AG09319 (cell line): ENCODE data around the gene ANKRD29.

Experiments
- DNase-seq: peaks from one replicate; pipeline ENCODE4 v3.0.0-alpha.2; 2010; ENCODE audit warnings: low read depth; ENCODE audit errors: extremely low read depth
- CTCF ChIP-seq: IDR thresholded peaks from 2 replicates; pipeline ENCODE4 v1.5.1; 2011; ENCODE audit warnings: low read depth, mild to moderate bottlenecking, inconsistent platforms, low read length, moderate library complexity

The ANKRD29 gene

GRCh38 chr18:23704806-23705205 is 42.1 kb upstream of the ANKRD29 start:
- DNase-seq: no peak
- no peak for TF ChIP-seq CTCF

- DNase-seq: no peak
- no peak for TF ChIP-seq CTCF
Observed at GRCh38 chr18:23703987-23704384, 41.3 kb upstream of the ANKRD29 start.

GRCh38 chr18:23703057-23703986 is 40.6 kb upstream of the ANKRD29 start:
- peak; percentile 45 for DNase-seq
- TF ChIP-seq CTCF: peak; percentile 58

GRCh38 chr18:23702606-23703005 is 39.9 kb upstream of the ANKRD29 start:
- TF ChIP-seq CTCF: no peak
- no peak for DNase-seq

- no peak for DNase-seq
Observed at GRCh38 chr18:23701544-23702064, 38.9 kb upstream of the ANKRD29 start.

GRCh38 chr18:23701017-23701416 is 38.3 kb upstream of the ANKRD29 start:
- no peak for TF ChIP-seq CTCF
- DNase-seq: no peak

More at GRCh38 chr18:23701544-23702064, 38.9 kb upstream of the ANKRD29 start:
- no peak for TF ChIP-seq CTCF
